NCI-H1436 treated with DMSO at 0.1 percent for 48 hours (cell line): Measurements from ENCODE around the gene IFIT5.
"Not testable (repeated sequence)": the region's sequence is repeated elsewhere in the genome, so short reads cannot be mapped to it uniquely, and the experiment has no call there.

Source experiments
- DNase-seq: peaks from one replicate; lab custom pipeline; 2025; lab: John Stamatoyannopoulos, UW

Gene IFIT5

DNA sequence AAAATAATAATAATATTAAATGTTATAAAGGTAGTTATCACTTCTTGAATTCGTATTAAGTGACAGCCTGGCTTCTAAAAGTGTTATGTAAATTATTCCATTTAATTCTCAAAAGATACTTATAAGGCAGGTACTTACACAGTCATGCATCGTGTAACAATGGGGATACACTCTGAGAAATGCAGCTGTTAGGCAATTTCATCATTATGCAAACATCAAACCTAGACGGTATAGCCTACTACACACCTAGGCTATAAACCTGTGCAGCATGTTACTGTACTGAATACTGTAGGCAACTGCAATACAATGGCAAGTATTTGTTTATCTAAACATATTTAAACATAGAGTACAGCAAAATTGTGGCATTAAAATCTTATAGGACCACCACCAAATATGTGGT lies 20.5 kb upstream of the IFIT5 start:
- no peak for DNase-seq

DNA sequence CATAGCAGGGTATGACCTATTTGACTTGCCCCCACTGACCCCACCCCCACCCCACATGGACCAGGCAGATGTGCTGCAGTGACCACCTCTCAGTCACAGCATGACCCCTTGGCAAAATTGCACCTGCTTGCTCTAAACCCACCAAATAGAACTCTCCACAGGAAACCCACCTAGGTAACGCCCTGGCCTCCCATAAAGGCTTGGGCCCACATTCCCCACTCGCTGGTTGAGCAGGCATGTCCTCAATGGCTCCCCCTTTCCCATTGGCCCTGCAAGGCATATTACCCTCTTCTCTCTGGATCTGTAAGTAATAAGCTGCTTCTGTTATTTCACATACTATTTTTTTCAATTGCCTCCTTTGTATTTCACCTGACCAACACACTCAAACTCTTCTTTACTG lies 19.2 kb upstream of the IFIT5 start:
- DNase-seq, result no peak

DNA sequence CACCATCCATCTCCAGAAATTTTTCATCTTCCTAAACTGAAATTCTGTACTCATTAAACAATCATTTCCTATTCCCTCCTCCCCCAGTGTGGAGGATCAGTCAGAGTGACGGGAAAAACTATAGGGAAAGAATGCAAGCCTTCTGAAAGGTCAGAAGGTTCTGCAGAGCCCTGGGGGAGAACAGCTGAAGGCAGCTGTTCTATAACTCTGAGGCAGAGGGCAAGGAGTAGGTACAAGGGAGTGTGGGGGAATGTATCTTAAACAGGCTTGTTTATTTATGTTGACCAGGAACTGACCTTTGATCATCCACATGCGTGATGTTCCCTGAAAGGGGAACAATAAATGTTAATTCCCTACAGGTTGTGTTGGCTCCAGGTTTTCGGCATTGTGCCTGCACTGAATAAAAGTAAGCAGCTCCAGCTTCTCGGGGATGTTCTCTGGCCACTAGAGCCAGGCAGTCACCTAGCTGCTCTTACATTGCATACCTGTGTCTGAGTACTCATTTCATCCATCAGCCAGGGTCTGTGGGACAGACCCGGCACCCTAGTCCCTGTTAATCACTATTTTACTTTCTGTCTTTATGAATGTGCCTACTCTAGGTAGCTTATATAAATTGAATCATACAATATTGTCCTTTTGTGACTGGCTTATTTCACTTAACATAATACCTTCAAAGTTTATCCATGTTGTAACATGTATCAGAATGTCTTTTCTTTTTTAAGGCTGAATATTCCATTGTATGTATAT lies 16.2 kb upstream of the IFIT5 start:
- no peak for DNase-seq

DNA sequence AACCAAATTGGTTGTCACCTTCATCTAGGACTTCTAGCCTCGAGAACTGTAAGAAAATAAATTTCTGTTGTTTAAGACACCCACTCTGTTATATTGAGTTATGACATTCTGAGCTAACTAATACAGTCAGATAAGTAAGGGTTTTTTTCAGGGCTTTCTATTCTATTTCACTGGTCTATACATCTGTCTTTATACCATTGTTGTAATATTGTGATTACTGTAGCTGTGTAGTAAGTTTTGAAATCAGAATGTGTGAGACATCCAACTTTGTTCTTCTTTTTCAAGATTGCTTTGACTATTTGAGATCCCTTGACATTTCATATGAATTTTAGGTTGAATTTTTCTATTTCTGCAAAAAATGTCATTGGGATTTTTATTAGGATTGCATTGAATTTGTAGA lies 14.4 kb upstream of the IFIT5 start:
- no peak for DNase-seq

DNA sequence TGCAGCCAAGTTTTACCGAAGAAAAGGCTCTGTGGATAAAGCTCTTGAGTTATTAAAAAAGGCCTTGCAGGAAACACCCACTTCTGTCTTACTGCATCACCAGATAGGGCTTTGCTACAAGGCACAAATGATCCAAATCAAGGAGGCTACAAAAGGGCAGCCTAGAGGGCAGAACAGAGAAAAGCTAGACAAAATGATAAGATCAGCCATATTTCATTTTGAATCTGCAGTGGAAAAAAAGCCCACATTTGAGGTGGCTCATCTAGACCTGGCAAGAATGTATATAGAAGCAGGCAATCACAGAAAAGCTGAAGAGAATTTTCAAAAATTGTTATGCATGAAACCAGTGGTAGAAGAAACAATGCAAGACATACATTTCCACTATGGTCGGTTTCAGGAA lies 11.3 kb upstream of the IFIT5 start:
- no peak for DNase-seq

DNA sequence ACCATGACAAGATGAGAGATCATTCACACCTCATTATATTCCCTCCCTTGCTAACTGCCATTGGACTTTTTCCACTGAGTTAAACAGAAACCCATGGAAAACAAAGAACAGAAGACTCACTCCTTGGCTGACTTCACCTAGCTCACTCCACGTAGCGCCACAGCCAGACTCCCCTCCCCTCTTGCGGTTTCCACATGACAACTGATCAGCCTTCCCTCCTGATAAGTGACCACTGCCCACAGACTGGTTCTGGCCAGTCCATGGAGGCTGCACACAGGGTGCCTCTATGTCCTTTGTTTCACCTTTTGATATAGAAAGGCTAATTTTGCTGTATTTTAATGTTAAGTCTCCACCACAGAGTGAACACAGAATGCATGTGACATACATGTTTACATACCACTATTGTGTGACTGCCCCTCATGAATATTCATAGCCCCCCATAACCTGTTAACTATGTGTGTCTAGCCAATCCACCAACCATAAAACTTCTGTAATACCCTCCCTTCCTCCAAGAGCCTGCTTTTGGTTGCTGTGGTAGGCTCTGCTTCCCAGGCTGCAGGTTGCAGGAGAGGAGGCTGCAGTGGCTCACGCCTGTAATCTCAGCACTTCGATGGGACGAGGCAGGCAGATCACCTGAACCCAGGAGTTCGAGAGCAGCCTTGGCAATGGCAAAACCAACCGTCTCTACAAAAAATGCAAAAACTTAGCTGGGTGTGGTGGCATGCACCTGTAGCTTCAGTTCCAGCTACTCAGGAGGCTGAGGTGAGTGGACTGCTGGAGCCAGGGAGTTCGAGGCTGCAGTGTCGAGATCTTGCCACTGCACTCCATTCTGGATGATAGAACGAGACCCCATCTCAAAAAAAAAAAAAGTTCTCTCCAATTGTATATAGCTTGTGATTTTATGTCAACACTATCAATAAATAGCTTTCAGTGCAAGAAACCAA lies 10.0 kb upstream of the IFIT5 start:
- DNase-seq, result no peak

DNA sequence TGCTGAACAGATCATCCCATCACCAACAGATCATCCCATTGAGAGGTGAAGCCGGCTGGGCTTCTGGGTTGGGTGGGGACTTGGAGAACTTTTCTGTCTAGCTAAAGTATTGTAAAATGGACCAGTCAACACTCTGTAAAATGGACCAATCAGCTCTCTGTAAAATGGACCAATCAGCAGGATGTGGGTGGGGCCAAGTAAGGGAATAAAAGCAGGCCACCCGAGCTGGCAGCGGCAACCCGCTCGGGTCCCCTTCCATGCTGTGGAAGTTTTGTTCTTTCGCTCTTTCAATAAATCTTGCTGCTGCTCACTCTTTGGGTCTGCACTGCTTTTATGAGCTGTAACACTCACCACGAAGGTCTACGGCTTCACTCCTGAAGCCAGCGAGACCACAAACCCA lies 8.2 kb upstream of the IFIT5 start:
- not testable (repeated sequence) for DNase-seq

DNA sequence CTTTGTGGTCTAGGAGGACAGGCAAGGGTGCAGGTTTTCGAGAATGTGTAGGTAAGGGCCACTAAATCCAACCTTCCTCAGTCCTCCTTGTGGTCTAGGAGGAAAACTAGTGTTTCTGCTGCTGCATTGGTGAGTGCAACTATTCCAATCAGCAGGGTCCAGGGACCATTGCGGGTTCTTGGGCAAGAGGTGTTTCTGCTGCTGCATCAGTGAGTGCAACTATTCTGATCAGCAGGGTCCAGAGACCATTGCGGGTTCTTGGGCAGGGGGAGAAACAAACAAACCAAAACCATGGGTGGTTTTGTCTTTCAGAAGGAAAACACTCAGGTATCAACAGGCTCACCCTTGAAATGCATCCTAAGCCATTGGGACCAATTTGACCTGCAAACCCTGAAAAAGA lies 6.6 kb upstream of the IFIT5 start:
- not testable (repeated sequence) for DNase-seq

DNA sequence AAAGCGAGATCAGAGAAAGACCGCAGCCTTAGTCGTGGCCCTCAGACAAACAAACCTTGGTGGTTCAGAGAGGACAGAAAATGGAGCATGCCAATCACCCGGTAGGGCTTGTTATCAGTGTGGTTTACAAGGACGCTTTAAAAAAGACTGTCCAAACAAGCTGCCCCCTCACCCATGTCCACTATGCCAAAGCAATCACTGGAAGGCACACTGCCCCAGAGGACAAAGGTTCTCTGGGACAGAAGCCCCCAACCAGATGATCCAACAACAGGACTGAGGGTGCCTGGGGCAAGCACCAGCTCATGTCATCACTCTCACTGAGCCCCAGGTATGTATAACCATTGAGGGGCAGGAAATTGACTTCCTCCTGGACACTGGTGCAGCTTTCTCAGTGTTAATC lies 5.1 kb upstream of the IFIT5 start:
- DNase-seq, result not testable (repeated sequence)

DNA sequence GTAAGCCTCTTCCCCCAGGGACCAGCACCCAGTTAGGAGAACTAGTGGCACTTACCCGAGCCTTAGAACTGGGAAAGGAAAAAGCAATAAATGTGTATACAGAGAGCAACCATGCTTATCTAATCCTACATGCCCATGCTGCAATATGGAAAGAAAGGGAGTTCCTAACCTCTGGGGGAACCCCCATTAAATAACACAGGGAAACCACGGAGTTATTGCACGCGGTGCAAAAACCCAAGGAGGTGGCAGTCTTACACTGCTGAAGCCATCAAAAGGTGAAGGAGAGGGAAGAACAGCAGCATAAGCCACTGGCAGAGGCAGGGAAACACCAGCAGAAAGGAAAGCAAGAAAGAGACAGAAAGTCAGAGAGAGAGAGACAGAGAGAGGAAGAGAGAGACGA lies 3.8 kb upstream of the IFIT5 start:
- not testable (repeated sequence) for DNase-seq

DNA sequence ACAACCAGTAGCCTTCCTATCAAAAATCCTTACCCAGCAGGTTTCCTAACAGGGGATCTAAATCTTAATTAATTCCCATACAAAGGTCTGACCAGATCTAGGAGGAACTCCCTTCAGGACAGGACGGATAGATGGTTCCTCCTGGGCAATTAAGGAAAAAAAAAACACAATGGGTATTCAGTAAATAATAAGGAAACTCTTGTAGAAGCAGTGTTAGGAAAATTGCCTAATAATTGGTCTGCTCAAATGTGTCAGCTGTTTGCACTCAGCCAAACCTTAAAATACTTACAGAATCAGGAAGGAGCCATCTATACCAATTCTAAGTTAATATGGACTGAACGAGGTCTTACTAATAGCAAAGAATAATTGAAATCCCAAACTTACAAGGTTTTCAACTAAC lies 3.2 kb upstream of the IFIT5 start:
- not testable (repeated sequence) for DNase-seq

DNA sequence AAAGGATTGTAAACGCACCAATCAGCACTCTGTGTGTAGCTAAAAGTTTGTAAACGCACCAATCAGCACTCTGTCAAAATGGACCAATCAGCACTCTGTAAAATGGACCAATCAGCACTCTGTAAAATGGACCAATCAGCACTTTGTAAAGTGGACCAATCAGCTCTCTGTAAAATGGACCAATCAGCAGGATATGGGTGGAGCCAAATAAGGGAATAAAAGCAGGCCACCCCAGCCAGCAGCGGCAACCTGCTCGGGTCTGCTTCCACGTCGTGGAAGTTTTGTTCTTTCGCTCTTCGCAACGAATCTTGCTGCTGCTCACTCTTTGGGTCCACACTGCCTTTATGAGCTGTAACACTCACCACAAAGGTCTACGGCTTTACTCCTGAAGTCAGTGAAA lies 2.1 kb upstream of the IFIT5 start:
- not testable (repeated sequence) for DNase-seq

DNA sequence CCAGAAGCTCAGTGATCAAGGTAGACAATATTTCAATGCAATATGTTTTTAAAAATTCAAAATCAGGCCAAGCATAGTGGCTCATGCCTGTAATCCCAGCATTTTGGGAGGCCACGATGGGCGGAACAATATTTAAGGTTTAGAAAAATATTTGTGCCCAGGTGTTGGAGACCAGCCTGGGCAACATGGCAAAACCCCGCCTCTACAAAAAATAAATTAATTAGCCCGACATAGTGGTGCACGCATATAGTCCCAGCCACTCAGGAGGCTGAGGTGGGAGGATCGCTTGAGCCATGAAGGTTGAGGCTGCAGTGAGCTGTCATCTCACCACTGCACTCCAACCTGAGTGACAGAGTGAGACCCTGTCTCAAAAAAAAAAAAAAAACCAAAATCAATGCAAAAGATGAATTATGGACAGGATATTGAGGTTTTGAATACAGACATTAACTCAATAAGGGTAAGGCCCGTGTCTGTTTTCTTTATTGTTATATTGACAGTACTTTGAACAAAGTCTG lies 913 bp upstream of the IFIT5 start:
- no peak for DNase-seq

DNA sequence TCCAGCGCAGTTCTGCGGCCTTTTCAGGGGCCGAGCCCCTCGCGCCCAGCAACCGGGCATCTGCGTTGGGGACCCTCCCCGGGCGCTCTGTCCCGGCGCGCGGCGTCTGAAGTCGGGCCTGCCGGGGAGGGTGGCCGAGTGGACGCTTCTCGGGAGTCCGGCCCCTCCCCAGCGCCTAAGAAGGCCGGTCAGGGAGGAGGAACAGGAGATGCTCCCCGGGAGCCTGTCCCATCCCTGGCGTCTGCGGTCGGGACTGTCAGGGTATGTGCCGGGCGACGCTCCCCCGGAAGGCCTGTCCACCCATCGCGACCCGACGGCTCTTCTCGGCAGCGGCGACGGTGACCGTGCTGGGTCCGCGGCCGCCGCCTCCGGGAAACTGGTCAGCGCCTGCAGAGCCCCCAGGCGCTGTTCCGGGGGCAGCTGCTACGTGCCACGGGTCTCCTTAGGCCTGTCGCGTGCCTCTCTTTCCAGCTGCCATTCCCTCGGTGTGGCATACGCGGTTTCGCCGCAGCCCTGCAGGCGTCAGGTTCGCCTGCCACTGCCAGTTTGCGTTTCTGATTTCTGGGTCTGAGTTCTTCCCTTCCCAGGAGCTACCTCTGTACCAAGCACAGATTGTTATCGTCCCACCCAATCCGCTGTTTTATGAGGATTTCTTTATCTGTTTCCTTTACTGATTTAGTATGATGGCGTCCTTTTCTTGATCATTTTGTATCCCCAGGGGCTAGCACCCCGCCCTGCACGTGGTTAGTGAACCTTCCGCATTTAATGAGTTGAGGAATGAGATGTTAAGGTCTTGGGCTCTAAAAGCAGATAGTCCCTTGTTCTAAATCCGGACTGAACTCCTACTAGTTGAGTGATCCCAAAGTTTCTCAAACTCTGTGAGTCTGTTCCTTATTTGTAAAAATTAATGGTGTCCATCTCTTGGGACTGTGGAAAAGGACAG lies 782 bp downstream of the IFIT5 start:
- DNase-seq, result no peak

DNA sequence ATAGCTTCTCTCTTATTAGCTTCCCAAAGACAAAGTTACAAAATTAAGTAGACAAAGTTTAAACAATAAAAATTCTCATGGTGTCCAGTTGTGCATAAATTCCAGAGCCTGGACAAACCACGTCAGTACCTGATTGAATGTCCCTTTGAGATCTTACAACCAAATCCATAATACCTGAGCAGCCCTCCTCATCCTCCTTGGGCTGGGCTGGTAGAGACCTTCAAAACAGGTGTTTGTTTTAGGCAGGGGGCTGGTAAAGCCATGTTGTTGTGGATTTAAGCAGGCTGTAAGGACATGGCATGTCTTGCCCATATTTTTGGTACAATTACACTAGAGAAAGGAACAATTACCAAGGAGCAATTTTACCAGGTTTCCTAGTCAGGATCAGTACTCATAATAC lies 2.1 kb downstream of the IFIT5 start:
- DNase-seq, result no peak

DNA sequence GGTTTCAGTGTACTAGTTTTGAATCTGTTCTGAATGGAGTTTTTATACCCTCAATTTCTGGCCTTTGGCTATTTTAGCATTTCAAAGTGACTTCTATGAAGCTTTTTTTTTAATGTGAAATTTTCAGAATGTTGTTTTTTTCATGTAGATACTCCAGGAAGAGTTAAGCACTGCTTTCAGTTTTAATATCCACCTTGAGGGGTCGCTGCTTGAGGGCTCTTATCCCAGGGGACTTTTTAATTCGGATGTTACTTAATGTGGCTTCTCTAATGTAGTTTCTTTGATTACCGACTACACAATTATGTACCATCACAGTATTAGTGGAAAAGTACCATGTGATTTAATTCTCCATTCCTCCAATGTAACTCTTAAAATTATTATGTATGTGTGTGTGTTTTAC lies 5.2 kb downstream of the IFIT5 start:
- DNase-seq, result no peak

DNA sequence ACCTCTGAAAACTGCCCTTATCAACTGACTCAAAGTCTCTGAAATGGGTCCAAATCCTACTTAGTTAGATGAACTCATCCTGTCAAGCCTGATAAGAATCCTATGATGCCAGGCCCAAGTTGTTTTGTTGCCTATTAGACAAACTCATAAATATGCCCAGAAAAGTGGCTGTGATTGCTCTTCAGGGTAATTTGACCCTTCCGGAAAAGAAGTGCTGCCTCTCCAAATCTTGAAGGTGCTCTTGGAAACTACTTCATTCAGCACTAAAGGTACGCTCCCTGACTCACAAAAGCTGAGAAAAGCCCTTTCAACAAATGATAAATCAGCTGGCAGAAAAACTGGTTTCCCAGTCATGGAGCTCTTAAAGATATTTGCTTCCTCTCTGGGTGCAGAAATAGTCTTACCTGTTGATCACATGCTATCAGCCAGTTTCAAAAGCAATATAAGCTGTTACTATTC lies 6.7 kb downstream of the IFIT5 start:
- DNase-seq, result no peak

DNA sequence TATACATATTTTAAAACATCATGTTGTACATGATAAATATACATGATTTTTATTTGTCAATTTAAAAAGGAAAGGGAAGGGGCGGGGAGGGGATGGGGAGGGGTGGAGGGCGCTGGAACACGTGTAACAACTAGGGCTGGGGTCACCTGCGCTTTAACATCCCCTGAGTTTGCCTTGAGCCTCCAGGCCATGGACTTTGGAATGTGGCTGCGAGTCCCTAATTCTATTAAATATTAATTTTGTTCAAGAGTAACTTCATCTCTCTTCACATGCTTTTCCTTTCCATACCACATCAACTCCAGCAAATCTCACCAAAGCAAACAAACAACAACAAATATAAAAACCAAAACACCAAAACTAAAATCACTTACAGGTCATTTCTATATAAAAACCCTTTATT lies 10.6 kb downstream of the IFIT5 start:
- no peak for DNase-seq

DNA sequence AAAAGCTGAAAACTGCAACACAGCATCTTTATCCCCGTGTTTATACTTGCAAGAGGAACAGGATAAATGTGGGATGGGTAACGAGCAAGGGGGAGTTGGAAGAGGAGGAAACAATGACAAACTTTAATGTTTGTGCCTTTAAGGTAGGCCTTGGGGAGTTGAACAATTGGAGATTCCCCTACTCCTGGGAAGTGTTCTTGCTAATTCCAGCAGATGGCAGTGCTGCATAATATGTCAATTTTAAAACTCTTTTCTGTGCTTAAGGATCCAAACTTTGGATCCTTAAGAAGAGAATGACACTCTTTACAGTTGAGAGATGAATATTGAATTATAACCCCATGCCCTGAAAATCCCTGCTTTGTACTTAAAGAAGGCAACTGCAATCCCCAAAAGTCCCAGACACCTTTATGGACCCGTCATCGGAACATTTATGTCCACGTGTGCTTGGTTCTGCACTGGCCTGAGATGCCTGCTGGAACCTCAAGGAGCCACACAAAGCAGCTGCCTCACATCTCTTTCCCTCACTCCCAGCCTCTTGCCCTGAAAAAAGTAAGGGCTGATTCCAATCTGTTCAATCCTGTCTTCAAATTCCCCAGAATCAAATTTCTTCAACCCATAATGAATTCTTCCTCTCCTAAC lies 12.0 kb downstream of the IFIT5 start:
- no peak for DNase-seq

DNA sequence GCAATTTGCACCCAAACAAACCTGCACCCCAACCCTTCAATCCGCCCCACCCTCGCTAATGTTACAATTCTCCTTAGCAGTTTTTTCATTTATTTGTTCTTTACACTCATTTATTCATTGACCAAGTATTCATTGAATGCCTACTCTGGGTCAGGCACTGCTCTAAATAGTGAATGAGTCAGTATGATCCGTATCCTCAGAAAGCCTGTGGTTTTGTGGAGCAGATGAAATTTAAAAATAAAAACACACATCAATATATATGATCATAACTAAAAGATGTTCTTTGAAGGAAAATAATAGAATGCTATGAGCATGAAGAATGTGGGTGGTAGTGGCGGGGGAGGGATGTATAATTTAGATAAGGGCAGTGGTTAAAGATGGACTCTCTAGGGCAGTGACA lies 13.3 kb downstream of the IFIT5 start:
- DNase-seq, result no peak

DNA sequence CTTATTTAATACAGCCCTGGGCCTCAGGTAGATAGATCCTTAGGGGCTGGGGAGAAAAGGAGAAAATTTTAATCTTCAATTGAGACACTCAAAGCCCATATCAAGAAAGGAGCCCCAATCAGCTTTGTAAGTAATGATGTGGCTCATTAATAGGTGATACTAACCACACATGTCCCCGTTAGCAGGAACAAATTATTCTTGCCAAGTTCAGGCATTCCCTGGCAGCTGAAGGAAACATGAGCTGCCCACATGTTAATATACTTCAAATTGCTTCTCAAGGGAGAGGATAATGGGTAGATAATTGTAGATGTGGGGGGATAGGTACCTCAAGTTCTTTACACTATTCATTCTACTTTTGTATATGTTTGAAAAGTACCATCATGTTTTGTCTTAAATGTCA lies 14.5 kb downstream of the IFIT5 start:
- no peak for DNase-seq
